Sigmoid colon (tissue), 7 donors: ENCODE measurements around the gene LRRC74B. TPM values are rescaled to one million over a fixed set of nuclear protein-coding genes. Genes with fewer than 3 reads are reported as not detected.
A peak's percentile ranks its signal among the peaks of the same experiment; 100 is the strongest.

Experiments
- DNase-seq: peaks from one replicate; pipeline ENCODE4 v3.0.0-alpha.2; 2019
- H3K27ac ChIP-seq, 4 donors: fragments of 200-600 bp; sonication (generic); one replicate each; pipeline ENCODE4 v1.5.1; 2016 to 2019; ENCODE audit warnings: mild to moderate bottlenecking in 1 of 4
- H3K27me3 ChIP-seq, 3 donors: fragments of 200-600 bp; sonication (generic); one replicate each; pipeline ENCODE4 v1.5.1; 2019; ENCODE audit warnings: mild to moderate bottlenecking in 1 of 3
- H3K36me3 ChIP-seq, 4 donors: fragments of 200-600 bp; sonication (generic); one replicate each; pipeline ENCODE4 v1.5.1; 2016 to 2019
- H3K4me1 ChIP-seq, 4 donors: fragments of 200-600 bp; sonication (generic); one replicate each; pipeline ENCODE4 v1.5.1; 2017 to 2019
- H3K4me3 ChIP-seq, 4 donors: fragments of 200-600 bp; sonication (generic); one replicate each; pipeline ENCODE4 v1.5.1; 2017 to 2019; ENCODE audit warnings: mild to moderate bottlenecking in 2 of 4, moderate library complexity in 1 of 4
- H3K9me3 ChIP-seq, 4 donors: fragments of 200-600 bp in 3 of 4; sonication (generic) in 3 of 4; one replicate each; pipeline versions ENCODE4 v1.5.1 to v1.6.1; 2013 to 2019
- CTCF ChIP-seq, 4 experiments: fragments of 450-650 bp in 3 of 4; fragments of 200-600 bp in 1 of 4; IDR thresholded peaks; one replicate each; pipeline ENCODE4 v1.5.1; 2016 to 2019; ENCODE audit warnings: antibody characterized with exemption in 4 of 4, mild to moderate bottlenecking in 3 of 4, moderate library complexity in 2 of 4
- EP300 ChIP-seq, 4 donors: sonication (generic); formaldehyde crosslinking; IDR thresholded peaks; one replicate each; pipeline ENCODE4 v1.6.1; 2017; ENCODE audit warnings: antibody characterized with exemption in 4 of 4
- POLR2A ChIP-seq, 2 donors: fragments of 450-650 bp; IDR thresholded peaks; one replicate each; pipeline ENCODE4 v1.6.1; 2016; ENCODE audit warnings: antibody characterized with exemption in 2 of 2, mild to moderate bottlenecking in 2 of 2, moderate library complexity in 2 of 2
- POLR2AphosphoS5 ChIP-seq, 4 donors: sonication (generic); formaldehyde crosslinking; IDR thresholded peaks; one replicate each; pipeline ENCODE4 v1.6.1; 2017; ENCODE audit warnings: antibody characterized with exemption in 4 of 4
- WGBS, 2 donors: extraction: QIAGEN DNeasy Blood & Tissue Kit; methylation state at CpG; one replicate each; pipeline ENCODE4 v1.1.7; 2013; 5-methylcytosine and 5-hydroxymethylcytosine counted together
- intact Hi-C: fragments of 100-400 bp; cut with DNase I; formaldehyde crosslinking; loops from one replicate; pipeline ENCODE4 v1.15.1; 2023
- polyA plus RNA-seq, 3 donors: library from polyadenylated mRNA; stranded (reverse); fragments of 200-250 nt; gene quantifications; one replicate each; pipeline ENCODE4 v1.2.3, GENCODE V29; 2013
- total RNA-seq, 4 donors: library from RNA; depleted of rRNA; stranded (reverse); fragments of >200 nt; gene quantifications; one replicate each; pipeline ENCODE4 v1.1.0, GENCODE V29; 2016
- donor health status: healthy with polysubstance abuse.
- donor health status: Bipolar disorder and iron deficiency.
- donor health status: healthy.

Gene LRRC74B
- total and polyA plus RNA-seq, 7 donors: under 0.01 to 0.06 TPM; not detected in 5

- Histone ChIP-seq H3K27ac (no peak overlapping the region), H3K4me3 (no peak overlapping the region), H3K27me3 (peaks cover 0 to 5% (median 0%) of the 10 kb centered on the region in 3 donors), H3K36me3 (no peaks in the 10 kb centered on the region), H3K9me3 (no peaks in the 10 kb centered on the region), H3K4me1 (peaks cover 0 to 6% (median 6%) of the 10 kb centered on the region in 4 donors)
- 74 to 77% methylated on average over 7 of the region's 7 CpGs for WGBS, 2 donors
- TF ChIP-seq CTCF (IDR thresholded peaks at IDR 0.05) (no peak), EP300 (IDR thresholded peaks at IDR 0.05) (no peak), POLR2A (IDR thresholded peaks at IDR 0.05) (no peak), POLR2AphosphoS5 (IDR thresholded peaks at IDR 0.05) (no peak)
- intact Hi-C loops: no loop called here
- no peak for DNase-seq
Measured at GRCh38 chr22:21100149-21101032, 54.6 kb downstream of the LRRC74B start.

- Histone ChIP-seq H3K27me3 (peaks cover 0 to 5% (median 0%) of the 10 kb centered on the region in 3 donors), H3K27ac (no peak overlapping the region), H3K4me1 (peaks cover 0 to 6% (median 6%) of the 10 kb centered on the region in 4 donors), H3K36me3 (no peaks in the 10 kb centered on the region), H3K4me3 (no peak overlapping the region), H3K9me3 (no peaks in the 10 kb centered on the region)
- intact Hi-C loops: no loop called here
- WGBS, 2 donors: 69 to 78% methylated on average over 6 of the region's 6 CpGs
- no peak for DNase-seq
- no peak for TF ChIP-seq EP300 (IDR thresholded peaks at IDR 0.05)
- no peak for TF ChIP-seq CTCF (IDR thresholded peaks at IDR 0.05)
- TF ChIP-seq POLR2A (IDR thresholded peaks at IDR 0.05): no peak
- no peak for TF ChIP-seq POLR2AphosphoS5 (IDR thresholded peaks at IDR 0.05)
Measured at GRCh38 chr22:21101877-21102638, 56.3 kb downstream of the LRRC74B start.

GRCh38 chr22:21102659-21103267, 57.0 kb downstream of the LRRC74B start:
- Histone ChIP-seq H3K9me3 (no peaks in the 10 kb centered on the region), H3K27me3 (peaks cover 0 to 5% (median 0%) of the 10 kb centered on the region in 3 donors), H3K36me3 (no peaks in the 10 kb centered on the region), H3K4me3 (no peak overlapping the region), H3K27ac (no peak overlapping the region), H3K4me1 (peaks cover 0 to 6% (median 6%) of the 10 kb centered on the region in 4 donors)
- TF ChIP-seq CTCF (IDR thresholded peaks at IDR 0.05) (peak in 3 of 4 experiments; percentile 47 to 64 (median 57)), EP300 (IDR thresholded peaks at IDR 0.05) (no peak)
- intact Hi-C loops: no loop called here
- WGBS, 2 donors: 1 to 4% methylated on average over 17 of the region's 17 CpGs
- peak; percentile 76 for DNase-seq

- peaks cover 0 to 6% (median 6%) of the 10 kb centered on the region in 4 donors for H3K4me1 ChIP-seq
- no peaks in the 10 kb centered on the region for H3K9me3 ChIP-seq
- TF ChIP-seq CTCF (IDR thresholded peaks at IDR 0.05) (no peak), EP300 (IDR thresholded peaks at IDR 0.05) (no peak), POLR2A (IDR thresholded peaks at IDR 0.05) (no peak), POLR2AphosphoS5 (IDR thresholded peaks at IDR 0.05) (no peak)
- no peak overlapping the region for H3K4me3 ChIP-seq
- 87 to 89% methylated on average over 10 of the region's 10 CpGs for WGBS, 2 donors
- intact Hi-C loops: no loop called here
- H3K27me3 ChIP-seq: peaks cover 0 to 5% (median 0%) of the 10 kb centered on the region in 3 donors
- H3K36me3 ChIP-seq: no peaks in the 10 kb centered on the region
- no peak for DNase-seq
- no peak overlapping the region for H3K27ac ChIP-seq
Measured at GRCh38 chr22:21103633-21104032, 57.9 kb downstream of the LRRC74B start.
